HG03575 (cell line): ENCODE data around the gene MYG1.
"Not testable (repeated sequence)": the region's sequence is repeated elsewhere in the genome, so short reads cannot be mapped to it uniquely, and the experiment has no call there.

Source experiments
- ATAC-seq: cut with Tn5 transposase; IDR thresholded peaks from one replicate; pipeline ENCODE4 v1.9.1; 2021; ENCODE audit not compliant: unreplicated experiment, insufficient number of reproducible peaks, low FRiP score; ENCODE audit errors: extremely low read depth

MYG1 gene

DNA sequence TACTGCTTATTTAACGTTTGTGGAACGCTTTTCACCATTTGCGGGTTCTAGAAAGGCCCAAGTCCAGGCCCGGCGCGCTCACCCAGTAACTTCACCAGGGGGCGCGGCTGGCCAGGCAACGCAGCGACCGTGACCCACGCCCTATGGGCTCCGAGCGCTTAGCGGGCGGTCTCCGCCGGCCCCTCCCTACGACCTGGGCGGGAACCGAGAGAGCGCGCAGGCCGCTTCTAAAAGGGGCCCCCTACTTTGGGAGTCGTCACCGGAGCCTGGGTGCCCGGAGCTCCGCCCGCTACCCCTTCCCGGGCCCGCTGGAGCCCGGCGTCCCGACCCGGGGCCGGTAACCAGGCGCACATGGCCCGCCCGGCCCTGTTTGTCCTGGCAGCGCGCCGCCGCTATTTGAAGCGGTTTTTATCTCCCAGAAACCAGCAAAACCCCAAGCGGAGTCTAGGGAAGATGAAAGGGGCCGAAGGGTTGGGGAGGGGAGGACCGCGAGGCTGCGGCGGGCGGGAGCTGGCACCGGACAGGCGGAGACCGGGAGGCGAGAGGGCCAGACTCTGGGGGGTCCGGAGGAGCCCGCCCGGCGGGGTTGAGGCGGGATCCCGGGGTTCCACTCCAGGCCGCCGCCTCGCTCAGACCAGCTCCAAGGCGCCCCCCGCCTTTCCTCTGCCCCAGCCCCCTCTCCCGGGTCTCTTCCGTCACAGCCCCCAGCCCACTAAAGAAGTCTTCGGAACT, 25.4 kb downstream of the MYG1 start:
- no peak for ATAC-seq

DNA sequence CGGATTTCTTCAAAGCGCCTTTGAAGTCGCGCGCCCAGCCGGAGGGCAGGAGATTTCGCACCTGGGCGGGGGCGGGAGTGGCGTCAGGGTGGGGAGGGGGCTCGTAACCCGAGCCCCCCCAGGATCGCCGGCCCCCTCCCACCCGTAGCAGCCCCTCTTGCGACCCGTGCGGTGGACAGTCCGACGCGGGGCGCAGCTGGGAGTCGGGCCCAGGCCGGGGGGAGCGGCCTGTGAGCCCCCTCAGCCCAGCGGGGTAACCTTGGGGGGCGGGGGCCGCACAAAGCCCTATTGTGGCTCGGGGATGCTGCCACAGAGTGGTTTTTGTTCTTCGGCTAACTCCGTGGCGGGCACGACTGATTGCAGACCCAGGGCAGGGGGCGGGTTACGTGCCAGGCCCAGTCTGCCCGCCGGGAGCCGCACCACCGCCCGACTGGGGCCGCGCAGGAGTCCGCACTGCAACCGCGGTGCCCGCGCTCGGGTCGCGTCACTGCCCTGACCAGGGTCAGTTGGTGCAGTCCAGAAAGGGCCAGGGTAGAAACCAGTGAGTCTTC, 26.1 kb downstream of the MYG1 start:
- ATAC-seq = no peak

DNA sequence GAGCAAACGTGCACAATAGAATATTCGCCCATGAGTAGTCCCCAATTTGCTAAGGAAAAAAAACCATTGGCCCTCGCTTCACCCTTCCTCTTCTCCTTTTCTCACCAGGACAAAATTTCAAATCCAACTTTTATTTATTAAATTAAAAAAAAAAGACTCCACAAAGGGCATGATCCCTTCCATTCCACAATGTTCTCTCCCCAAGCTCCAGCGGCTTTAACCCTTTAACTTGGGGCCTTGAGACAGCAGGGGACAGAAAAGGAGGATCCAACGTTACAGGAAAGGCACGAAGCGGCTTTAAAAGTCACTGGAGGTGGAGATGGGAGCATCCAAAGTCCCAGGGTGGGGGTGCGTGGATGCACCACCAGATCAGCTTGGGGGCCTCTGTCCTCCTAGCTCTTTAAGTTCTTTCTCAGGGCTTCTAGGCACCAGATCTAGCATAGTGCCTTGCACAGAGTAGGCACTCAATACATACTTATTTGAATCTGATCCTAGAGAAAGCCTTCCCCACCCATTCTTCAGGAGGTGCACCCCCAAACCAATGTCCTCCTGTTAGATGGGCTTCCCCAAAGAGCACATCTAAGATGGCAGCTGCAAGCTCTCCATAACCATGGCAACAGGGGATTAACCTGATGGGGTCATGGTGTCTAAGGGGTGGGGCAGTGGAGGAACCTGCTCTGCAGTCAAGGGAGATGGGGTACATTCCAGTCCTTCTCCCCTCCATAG, 27.1 kb downstream of the MYG1 start:
- no peak for ATAC-seq

DNA sequence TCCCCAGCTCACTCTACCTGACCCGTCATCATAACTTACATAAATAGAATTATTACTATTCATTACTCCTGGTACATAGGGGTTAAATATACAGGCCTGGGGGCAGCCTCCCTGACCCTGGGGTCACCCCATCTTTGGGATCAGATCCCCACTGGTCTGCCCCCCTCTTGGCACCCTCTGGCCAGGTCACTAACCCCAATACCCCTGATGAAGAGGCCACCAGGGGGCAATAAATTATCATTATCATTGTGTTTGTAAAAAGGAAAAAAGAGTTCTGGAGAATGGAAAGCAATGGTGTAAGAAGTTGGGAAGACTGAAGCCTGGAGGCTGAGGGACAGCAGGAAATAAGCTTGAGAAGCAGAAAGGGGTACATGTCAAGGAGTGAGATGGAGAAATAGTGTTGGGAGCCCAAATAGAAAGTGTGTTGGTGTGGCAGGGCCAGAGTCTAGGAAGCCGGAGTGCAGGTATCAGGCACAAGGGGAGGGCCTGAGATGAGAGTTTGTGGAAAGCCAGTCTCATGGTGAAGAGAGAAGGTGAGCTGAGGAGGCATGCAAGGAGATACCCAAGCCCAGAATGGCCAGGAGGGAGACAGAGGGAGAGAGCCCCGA, 28.0 kb downstream of the MYG1 start:
- no peak for ATAC-seq

DNA sequence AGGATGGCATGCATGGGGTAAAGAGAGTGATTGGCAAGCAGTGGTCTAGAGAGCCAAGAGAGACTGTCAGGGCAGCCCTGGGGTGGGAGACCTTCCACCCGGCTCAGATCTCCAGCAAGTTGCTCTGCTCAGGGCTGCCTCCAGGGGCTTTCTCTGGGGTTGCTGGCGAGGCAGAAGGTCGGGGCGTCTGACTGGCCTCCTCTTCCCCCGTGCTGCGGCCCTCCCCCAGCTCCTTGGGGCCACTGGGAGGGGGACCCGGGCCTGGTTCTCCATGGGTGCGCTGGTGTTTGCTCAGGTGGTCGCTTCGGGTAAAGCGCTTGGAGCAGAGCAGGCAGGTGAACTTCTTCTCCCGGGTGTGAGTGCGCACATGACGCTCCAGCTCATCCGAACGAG, 28.5 kb downstream of the MYG1 start:
- ATAC-seq = no peak

DNA sequence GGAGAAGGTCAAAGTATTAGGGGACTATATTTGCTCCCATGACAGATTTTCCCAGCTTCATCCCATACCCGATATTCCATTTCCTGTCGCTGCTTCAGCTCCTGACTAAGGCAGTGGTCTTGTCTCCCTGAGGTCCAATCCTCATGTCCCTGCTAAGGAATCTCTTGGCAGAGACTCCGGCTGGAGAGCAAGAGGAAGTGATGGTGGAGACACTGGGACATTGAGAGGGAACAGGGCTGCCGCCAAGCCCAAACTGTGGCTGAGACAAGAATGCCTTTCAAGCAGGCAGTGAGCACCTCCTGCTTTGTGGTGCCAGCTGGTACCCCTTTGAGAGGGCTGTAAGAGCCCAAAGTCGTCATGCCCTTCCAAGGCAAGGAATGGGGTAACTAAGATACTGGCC, 31.2 kb downstream of the MYG1 start:
- no peak for ATAC-seq

DNA sequence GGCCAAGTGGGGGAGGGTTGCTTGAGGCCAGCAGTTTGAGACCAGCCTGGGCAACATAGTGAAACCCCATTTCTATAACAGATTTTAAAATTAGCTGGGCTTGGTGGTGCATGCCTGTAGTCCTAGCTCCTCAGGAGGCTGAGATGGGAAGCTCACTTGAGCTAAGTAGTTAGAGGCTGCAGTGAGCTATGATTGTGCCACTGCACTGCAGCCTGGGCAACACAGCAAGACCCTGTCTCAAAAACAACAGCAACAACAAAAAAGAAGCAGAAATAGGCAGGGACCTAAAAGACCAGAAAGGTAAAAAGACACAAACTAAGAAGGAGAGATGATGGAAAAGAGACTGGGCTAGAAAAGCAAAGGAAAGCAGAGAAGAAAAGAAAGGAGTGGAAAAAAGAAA, 32.8 kb downstream of the MYG1 start:
- ATAC-seq = not testable (repeated sequence)

DNA sequence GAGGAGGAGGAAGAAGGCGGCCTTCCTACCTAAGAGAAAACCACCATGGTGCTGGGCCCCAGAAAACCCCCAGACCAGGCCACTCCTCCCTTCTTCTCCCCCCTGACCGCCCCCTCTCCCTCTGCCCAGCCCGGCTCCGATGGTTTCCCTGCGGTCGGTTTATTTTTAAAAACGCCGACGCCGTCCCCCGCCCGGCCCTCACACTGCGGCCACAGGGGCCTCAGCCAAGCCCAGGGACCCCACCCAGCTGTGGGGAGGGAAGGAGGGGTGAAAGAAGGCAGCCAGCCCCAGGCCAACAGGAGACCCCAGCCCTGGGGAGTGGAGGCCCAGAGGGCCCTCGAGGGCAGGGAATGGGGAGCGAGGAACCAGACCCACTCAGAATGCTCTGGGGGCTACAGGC, 33.2 kb downstream of the MYG1 start:
- no peak for ATAC-seq

DNA sequence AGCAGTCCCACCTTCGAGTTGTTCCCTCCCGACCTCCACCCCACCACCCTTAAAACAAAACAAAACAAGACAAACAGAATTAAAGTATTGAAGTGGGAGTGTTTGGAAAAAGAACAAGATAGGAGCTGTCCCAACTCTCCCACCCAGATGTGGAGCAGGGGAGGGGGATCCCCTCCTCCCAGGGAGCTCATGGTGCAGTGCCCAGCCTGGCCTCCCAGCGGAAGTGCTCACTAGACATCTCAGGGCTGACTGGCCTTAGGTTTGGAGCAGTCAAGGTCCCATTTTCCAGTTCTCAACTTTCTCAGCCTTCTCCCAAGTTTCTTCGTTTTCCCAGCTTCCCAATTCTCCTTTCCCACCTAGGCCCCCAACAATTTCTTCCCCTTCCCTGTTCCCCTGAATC, 33.8 kb downstream of the MYG1 start:
- no peak for ATAC-seq

DNA sequence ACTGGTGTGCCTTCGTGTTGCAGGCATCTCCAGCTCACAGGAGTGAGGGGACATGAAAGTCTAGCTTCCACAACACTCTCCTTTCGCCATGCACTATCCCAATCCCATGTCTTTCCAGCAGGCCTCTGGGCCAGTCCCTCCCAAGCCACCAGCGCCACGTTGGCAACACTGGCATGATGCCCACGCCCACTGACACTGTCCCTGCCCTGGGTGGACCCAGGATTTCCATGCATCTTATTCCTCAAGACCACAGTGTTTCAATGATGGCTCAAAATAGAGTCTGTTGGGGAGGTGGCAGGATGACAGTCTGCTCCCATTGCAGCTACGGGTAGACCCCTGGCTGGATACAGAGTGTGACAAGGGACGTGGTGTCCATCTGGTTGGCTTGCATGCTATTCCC, 34.4 kb downstream of the MYG1 start:
- no peak for ATAC-seq

DNA sequence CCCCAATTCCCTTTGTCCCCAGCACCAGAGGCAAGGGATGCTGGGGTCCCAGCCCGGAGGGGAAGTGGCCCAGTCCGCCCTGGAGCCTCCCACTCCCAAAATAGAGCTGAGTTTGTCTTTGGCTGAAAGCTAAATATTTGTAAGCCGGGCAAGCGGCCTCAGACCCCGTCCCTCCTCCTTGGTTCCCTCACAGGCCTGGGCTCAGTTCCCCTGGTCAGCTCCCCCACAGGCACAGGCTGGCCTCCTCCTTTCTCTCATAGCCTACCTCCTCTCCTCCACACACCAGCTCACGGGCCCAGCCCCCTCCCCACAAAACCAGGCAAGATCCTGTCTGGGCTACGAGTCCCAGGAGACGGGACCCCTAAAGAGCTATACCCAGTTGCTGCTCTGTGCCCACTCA, 35.3 kb downstream of the MYG1 start:
- no peak for ATAC-seq

DNA sequence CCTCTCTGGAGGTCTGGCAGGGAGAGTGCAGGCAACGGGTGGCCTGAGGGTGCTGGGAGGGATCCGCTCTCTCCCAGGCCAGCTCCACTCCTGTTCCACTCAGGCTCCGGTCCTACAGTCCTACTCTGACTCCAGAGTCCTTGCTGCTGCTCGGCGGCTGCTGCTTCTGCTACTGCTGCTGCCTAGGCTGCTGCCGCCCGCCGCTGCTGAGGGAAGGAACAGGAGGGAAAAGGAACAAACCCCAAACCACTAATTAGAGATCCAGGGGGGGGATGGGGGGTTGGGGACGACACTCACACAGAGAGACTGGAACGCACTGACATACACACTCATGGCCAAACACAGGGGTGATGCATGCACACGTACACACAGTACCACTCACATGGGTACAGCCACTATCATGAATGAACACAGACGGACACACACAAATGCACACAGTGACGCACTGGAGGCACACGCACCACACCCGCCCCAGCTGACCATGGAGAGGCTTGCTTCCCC, 36.7 kb downstream of the MYG1 start, which contains the start of gene SP7:
Gene SP7 (minus strand): TSS at position 174 of the 501 bp plus-strand sequence. CDS start 708 bp downstream, outside the sequence.
- no peak for ATAC-seq

DNA sequence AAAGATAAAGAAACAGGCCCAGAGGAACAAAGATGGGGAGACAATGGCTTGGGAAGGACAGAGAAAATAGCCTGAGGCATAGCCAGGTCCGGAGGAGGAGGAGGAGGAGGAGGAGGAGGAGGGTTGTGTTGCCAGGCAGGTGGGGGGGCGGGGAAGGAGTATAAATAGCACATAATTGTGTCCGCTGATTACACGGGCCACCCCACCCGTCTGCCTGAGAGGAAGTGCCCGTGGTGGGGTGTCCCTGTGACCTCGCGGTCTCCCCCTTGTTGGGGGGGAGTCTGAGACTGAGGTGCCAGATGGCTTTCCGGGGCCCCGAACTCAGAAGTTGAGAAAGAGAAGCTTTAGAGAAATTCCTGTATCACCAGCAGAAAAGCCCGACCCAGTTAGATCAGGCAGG, 38.5 kb downstream of the MYG1 start:
- no peak for ATAC-seq

DNA sequence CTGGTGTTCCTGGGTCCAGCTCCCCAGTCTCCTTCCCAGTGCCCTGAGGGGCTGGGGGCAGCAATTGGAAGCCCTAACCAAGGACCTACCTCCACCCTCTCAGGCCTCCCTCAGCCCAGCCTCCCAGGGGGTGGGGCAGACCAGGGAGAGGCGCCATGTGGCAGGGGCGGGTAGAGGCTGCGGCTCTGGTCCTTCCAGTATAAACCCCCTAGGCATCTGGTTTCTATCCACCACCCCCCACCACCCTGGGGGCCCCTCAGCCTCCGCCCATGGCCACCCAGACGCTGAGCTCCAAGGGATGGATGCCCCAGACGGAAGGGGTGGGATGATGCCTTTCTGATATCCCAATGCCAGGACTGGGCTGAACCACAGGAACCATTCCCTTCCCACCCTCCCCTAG, 39.4 kb downstream of the MYG1 start:
- ATAC-seq = no peak

DNA sequence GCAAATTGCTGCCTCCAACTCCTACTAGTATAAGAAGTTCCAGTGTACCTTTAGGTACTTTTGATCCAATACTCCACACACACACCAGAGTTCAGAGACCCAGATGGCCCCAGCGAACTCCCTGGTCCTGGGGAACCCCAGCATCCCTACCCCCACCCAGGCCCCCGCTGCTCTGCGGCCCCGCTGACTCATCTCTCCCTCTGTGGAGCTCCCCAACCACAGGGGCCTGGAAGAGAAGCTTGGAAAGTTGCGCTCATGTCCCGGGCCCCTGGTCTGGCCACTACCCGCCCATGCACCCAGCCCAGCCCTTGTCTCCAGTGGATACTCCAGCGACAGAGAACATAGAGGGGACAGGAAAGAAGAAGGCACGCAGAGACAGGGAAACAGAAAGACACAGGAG, 40.9 kb downstream of the MYG1 start:
- ATAC-seq = no peak

DNA sequence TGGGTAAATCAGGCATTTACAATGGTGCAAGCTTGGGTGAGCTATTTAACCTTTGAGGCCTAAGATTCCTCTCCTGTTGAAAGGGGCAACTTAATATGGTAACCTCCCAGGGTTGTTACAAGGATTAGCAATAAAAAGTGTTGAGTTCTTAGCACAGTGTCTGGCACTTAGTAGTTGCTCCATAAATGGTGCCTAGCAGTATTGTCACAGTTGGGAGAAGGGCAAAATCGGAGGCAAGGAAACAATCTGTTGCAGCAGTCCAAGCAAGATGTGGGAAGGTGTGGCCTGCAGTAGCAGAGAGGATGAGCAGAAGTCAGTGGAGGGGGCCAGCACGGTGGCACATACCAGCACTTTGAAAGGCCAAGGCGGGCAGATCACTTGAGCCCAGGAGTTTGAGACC, 44.0 kb downstream of the MYG1 start:
- ATAC-seq = no peak

DNA sequence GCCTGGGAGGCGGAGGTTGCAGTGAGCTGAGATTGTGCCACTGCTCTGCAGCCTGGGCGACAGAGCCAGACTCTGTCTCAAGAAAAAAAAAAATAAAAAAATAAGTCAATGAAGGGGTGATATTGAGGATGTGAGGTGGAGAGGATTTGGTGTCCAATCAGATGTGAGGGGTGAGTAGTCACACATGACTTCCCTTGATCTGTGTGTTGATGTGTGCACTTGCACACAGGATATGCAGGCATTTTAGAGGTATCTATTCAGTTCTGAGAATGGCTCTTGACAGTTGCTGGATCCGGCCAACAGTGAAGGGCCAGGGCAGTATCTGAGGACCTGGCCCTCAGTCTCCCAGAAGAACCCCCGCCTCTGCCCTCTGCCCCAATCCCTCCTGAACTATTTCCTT, 44.5 kb downstream of the MYG1 start:
- ATAC-seq = no peak

DNA sequence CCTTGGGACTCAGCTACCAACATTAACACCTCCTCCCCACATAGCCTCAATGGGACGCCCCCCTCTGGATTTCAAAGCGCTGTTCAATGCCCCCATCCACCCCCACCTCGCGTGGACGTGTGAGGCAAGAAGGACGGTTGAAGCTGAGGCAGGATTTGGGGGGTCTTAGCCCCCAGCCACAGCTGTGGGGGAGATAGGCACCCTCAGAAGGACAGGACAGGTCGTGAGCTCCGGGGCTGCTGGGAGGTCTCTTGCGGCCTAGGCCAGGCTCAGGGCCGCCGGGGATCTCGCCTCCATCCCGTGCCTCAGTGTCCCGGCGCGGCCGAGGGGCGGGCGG, 45.0 kb downstream of the MYG1 start:
- no peak for ATAC-seq

DNA sequence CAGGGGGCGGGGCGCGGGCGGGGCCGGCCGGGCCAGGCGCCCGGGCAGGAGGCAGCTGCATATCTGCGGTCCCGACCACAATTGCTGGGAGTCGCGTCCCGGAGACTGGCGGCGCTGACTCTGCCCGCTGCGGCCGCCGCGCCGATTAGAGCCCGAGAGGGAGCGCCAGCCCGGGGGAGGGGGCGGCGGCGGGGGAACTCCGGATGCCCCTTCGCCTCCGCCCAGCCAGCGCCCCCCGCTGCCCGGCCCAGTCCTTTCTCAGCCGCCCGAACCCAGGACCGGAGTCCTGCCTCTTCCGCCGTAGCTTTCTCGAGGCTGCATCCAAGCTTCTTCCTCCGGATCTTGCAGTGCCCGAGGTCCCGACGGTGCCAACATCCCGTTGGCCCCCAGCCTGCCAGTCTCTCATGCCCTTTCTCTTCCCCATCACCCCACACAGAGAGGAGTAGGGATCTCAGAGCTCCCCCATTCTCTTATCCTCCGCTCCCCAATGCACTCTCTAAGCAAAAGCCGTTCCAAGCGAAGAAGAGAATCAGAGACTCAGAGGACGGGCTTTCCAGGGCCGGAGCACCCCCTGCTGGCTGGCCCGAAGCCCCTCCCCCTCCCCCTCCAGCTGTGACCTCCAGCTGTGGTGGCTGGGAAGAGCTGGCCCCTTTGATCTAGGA, 45.5 kb downstream of the MYG1 start:
- no peak for ATAC-seq
